SK-N-SH (cell line): Measurements from ENCODE around the gene NEMF. TPM values are rescaled to one million over a fixed set of nuclear protein-coding genes. Genes with fewer than 3 reads are reported as not detected.

ENCODE experiments used
- CTCF ChIA-PET: fragments of 300-600, 350-600 bp; formaldehyde crosslinking; extraction: SDS; loops from one replicate; lab custom pipeline; 2021; lab: Yijun Ruan, JAX
- POLR2A ChIA-PET: fragments of 350-600 bp; sonication (Branson Sonifier 250); formaldehyde crosslinking; extraction: SDS; loops from one replicate; lab custom pipeline; 2020; ENCODE audit warnings: antibody characterized with exemption, inconsistent platforms; lab: Yijun Ruan, JAX
- DNase-seq: peaks from one replicate; pipeline ENCODE4 v3.0.0; 2012
- H2AFZ ChIP-seq: fragments of 200-600 bp; sonication (generic); 2 replicates; pipeline ENCODE4 v1.8.1; 2016; ENCODE audit warnings: antibody characterized with exemption, mild to moderate bottlenecking, low read depth
- H3F3A ChIP-seq: fragments of 200-600 bp; sonication (generic); replicated peaks from 2 replicates; pipeline ENCODE3; 2016; ENCODE audit warnings: antibody characterized with exemption, mild to moderate bottlenecking; ENCODE audit not compliant: insufficient read depth
- H3K27ac ChIP-seq, 2 experiments: fragments of 200-500 bp in 1 of 2; fragments of 200-600 bp in 1 of 2; sonication (Bioruptor generic) in 1 of 2; sonication (generic), shearing (Covaris generic) in 1 of 2; 2 replicates each; pipeline versions ENCODE4 v1.5.1 to v1.6.1; 2014 to 2016; ENCODE audit warnings: low read depth in 2 of 2, inconsistent platforms in 1 of 2, low read length in 1 of 2, mild to moderate bottlenecking in 1 of 2, mixed read lengths in 1 of 2
- H3K27me3 ChIP-seq: fragments of 200-600 bp; sonication (generic), shearing (Covaris generic); 2 replicates; pipeline ENCODE4 v1.6.1; 2016; ENCODE audit warnings: mixed run types; ENCODE audit not compliant: insufficient read depth
- H3K36me3 ChIP-seq, 2 experiments: fragments of 200-500 bp in 1 of 2; fragments of 200-600 bp in 1 of 2; sonication (Bioruptor generic) in 1 of 2; sonication (generic) in 1 of 2; replicated peaks in 1 of 2; 2 replicates each; pipeline versions ENCODE3 to v1.5.1; 2014 to 2016; ENCODE audit warnings: low read length in 1 of 2, mild to moderate bottlenecking in 1 of 2; ENCODE audit not compliant: insufficient read depth in 2 of 2, control insufficient read depth in 1 of 2
- H3K4me1 ChIP-seq, 2 experiments: fragments of 200-500 bp in 1 of 2; fragments of 200-600 bp in 1 of 2; sonication (Bioruptor generic) in 1 of 2; sonication (generic), shearing (Covaris generic) in 1 of 2; 2 replicates each; pipeline versions ENCODE4 v1.5.1 to v1.6.1; 2014 to 2016; ENCODE audit warnings: low read depth in 1 of 2, low read length in 1 of 2, mixed run types in 1 of 2; ENCODE audit not compliant: insufficient read depth in 2 of 2, control insufficient read depth in 1 of 2
- H3K4me2 ChIP-seq: fragments of 200-600 bp; sonication (generic), shearing (Covaris generic); 2 replicates; pipeline ENCODE4 v1.6.1; 2017; ENCODE audit warnings: mixed run types
- H3K4me3 ChIP-seq, 2 experiments: fragments of 200-500 bp in 1 of 2; fragments of 200-600 bp in 1 of 2; sonication (Bioruptor generic) in 1 of 2; sonication (generic), shearing (Covaris generic) in 1 of 2; 2 replicates each; pipeline versions ENCODE4 v1.5.1 to v1.8.1; 2014 to 2016; ENCODE audit warnings: low read depth in 2 of 2, inconsistent platforms in 1 of 2, low read length in 1 of 2, mild to moderate bottlenecking in 1 of 2, mixed read lengths in 1 of 2, moderate library complexity in 1 of 2
- H3K79me2 ChIP-seq: fragments of 200-600 bp; sonication (generic); 2 replicates; pipeline ENCODE4 v1.8.1; 2017; ENCODE audit warnings: mild to moderate bottlenecking; ENCODE audit not compliant: insufficient read depth
- H3K9ac ChIP-seq: fragments of 200-600 bp; sonication (generic); 2 replicates; pipeline ENCODE4 v1.6.1; 2017; ENCODE audit warnings: mixed run types
- H3K9me2 ChIP-seq: fragments of 200-600 bp; sonication (generic); 2 replicates; pipeline ENCODE4 v1.6.1; 2017; ENCODE audit warnings: mixed run types
- H3K9me3 ChIP-seq: fragments of 200-600 bp; sonication (generic); 2 replicates; pipeline ENCODE4 v1.6.1; 2017; ENCODE audit warnings: mixed run types, mild to moderate bottlenecking, moderate library complexity
- H4K20me1 ChIP-seq: fragments of 200-600 bp; sonication (generic); 2 replicates; pipeline ENCODE4 v1.6.1; 2017; ENCODE audit warnings: mild to moderate bottlenecking, mixed run types; ENCODE audit not compliant: insufficient read depth
- CHD2 ChIP-seq: fragments of 150-350 bp; IDR thresholded peaks from 2 replicates; pipeline ENCODE4 v1.6.1; 2018; ENCODE audit warnings: low read length; ENCODE audit not compliant: partially characterized antibody
- EP300 ChIP-seq, 2 experiments: IDR thresholded peaks; 2 replicates each; pipeline versions ENCODE4 v1.4.0 to v1.6.1; 2012; ENCODE audit warnings: borderline replicate concordance in 1 of 2, low read depth in 1 of 2, low read length in 1 of 2
- FOSL2 ChIP-seq: IDR thresholded peaks from 2 replicates; pipeline ENCODE4 v1.4.0; 2012; ENCODE audit warnings: low read depth, mild to moderate bottlenecking, moderate library complexity, borderline replicate concordance
- FOXJ3 ChIP-seq: sonication (generic); formaldehyde crosslinking; IDR thresholded peaks from 2 replicates; pipeline ENCODE4 v1.5.1; 2020; ENCODE audit warnings: mild to moderate bottlenecking, missing genetic modification reagents
- FOXM1 ChIP-seq: IDR thresholded peaks from 2 replicates; pipeline ENCODE4 v1.4.0; 2012; ENCODE audit warnings: low read depth, mild to moderate bottlenecking
- GATA2 ChIP-seq: sonication (generic); formaldehyde crosslinking; IDR thresholded peaks from 2 replicates; pipeline ENCODE4 v1.5.0; 2020; ENCODE audit warnings: mild to moderate bottlenecking, missing genetic modification reagents
- JUND ChIP-seq: IDR thresholded peaks from 2 replicates; pipeline ENCODE4 v1.4.0; 2012
- MXI1 ChIP-seq: IDR thresholded peaks from 2 replicates; pipeline ENCODE4 v1.6.1; 2012; ENCODE audit warnings: mild to moderate bottlenecking, low read depth, low read length, improper control_type of control experiment
- NRF1 ChIP-seq: IDR thresholded peaks from 2 replicates; pipeline ENCODE4 v1.6.1; 2012; ENCODE audit warnings: low read depth, mild to moderate bottlenecking, low read length
- POLR2AphosphoS5 ChIP-seq: IDR thresholded peaks from 2 replicates; pipeline ENCODE4 v1.6.1; 2012; ENCODE audit warnings: low read depth, low read length
- RCOR1 ChIP-seq: fragments of 150-350 bp; IDR thresholded peaks from 2 replicates; pipeline ENCODE4 v1.6.1; 2017; ENCODE audit warnings: antibody characterized with exemption, low read length
- RFX5 ChIP-seq: IDR thresholded peaks from 2 replicates; pipeline ENCODE4 v1.6.1; 2012; ENCODE audit warnings: mild to moderate bottlenecking, improper control_type of control experiment, low read length
- RXRA ChIP-seq: IDR thresholded peaks from 2 replicates; pipeline ENCODE4 v1.4.0; 2012; ENCODE audit warnings: low read depth, mild to moderate bottlenecking, borderline replicate concordance
- SIN3A ChIP-seq: IDR thresholded peaks from 2 replicates; pipeline ENCODE4 v1.6.1; 2012; ENCODE audit warnings: low read depth, mild to moderate bottlenecking, low read length, moderate library complexity, borderline replicate concordance
- SMC3 ChIP-seq: IDR thresholded peaks from 2 replicates; pipeline ENCODE4 v1.6.1; 2012; ENCODE audit warnings: low read depth, low read length, improper control_type of control experiment
- TAF1 ChIP-seq: IDR thresholded peaks from 2 replicates; pipeline ENCODE4 v1.6.1; 2012; ENCODE audit warnings: low read depth, mild to moderate bottlenecking, low read length, moderate library complexity, borderline replicate concordance
- TCF12 ChIP-seq: IDR thresholded peaks from 2 replicates; pipeline ENCODE4 v1.4.0; 2012
- WGBS: methylation state at CpG from one replicate; pipeline ENCODE4 v1.1.6; 2017; ENCODE audit warnings: low lambda C conversion rate; 5-methylcytosine and 5-hydroxymethylcytosine counted together
- polyA plus RNA-seq, 3 experiments: library from polyadenylated mRNA; depleted of rRNA; stranded (reverse); fragments of >200 nt; gene quantifications; 2 replicates each; pipeline ENCODE4 v1.2.3, GENCODE V29; 2012
- TF ChIP-seq, protein P1 (sequence below): fragments of 150-350 bp; IDR thresholded peaks from 2 replicates; pipeline ENCODE4 v1.6.1; 2017; ENCODE audit warnings: antibody characterized with exemption, low read length, low read depth, borderline replicate concordance
- TF ChIP-seq, protein P2 (sequence below): fragments of 150-350 bp; IDR thresholded peaks from 2 replicates; pipeline ENCODE4 v1.6.1; 2016; ENCODE audit warnings: mild to moderate bottlenecking, low read depth, low read length
- TF ChIP-seq, protein P3 (sequence below): IDR thresholded peaks from 2 replicates; pipeline ENCODE4 v1.6.1; 2012; ENCODE audit warnings: mild to moderate bottlenecking, low read depth, low read length, moderate library complexity
- TF ChIP-seq, protein P4 (sequence below): IDR thresholded peaks from 2 replicates; pipeline ENCODE4 v1.4.0; 2012; ENCODE audit warnings: low read depth, borderline replicate concordance

Gene NEMF
- polyA plus RNA-seq, 1 of the 3 experiments (the other 2 are of a cell fraction): 14.0 TPM

DNA sequence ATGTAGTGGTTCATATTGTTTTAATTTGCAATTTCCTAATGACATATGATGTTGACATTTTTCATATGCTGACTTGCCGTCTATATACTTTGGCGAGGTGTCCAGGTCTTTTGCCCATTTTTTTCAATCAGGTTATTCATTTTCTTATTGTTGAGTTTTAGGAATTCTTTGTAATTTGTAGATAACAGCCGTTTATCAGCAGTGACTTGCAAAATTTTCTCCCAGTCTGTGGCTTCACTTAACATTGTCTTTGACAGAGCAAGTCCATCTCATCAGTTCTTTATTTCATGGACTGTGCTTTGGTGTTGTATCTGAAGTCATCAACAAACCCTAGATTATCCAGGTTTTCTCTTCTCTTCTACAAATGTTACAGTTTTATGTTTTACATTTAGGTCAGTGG lies 97.2 kb downstream of the NEMF start:
- no peak for TF ChIP-seq TAF1
- no peak for TF ChIP-seq JUND
- no peak for TF ChIP-seq FOXJ3 (CRISPR knock-in tag)
- TF ChIP-seq SMC3: no peak
- TF ChIP-seq, all 33 proteins: peak for 0
- 67% methylated on average over 3 of the region's 3 CpGs for WGBS
- Histone ChIP-seq H3K4me3 (no peak overlapping the region), H3K9me2 (no peaks in the 10 kb centered on the region), H3K79me2 (no peaks in the 10 kb centered on the region), H3K4me1 (no peaks in the 10 kb centered on the region), H3K9ac (no peak overlapping the region), H3K4me2 (no peak overlapping the region), H3F3A (peaks cover 8% of the 10 kb centered on the region), H2AFZ (no peak overlapping the region), H3K27ac (no peak overlapping the region), H3K27me3 (no peaks in the 10 kb centered on the region), H4K20me1 (no peaks in the 10 kb centered on the region), H3K36me3 (peaks cover 0 to 3% of the 10 kb centered on the region in 2 experiments), H3K9me3 (no peaks in the 10 kb centered on the region)
- POLR2A ChIA-PET: no interaction called here
- no peak for DNase-seq
- CTCF ChIA-PET: no interaction called here

DNA sequence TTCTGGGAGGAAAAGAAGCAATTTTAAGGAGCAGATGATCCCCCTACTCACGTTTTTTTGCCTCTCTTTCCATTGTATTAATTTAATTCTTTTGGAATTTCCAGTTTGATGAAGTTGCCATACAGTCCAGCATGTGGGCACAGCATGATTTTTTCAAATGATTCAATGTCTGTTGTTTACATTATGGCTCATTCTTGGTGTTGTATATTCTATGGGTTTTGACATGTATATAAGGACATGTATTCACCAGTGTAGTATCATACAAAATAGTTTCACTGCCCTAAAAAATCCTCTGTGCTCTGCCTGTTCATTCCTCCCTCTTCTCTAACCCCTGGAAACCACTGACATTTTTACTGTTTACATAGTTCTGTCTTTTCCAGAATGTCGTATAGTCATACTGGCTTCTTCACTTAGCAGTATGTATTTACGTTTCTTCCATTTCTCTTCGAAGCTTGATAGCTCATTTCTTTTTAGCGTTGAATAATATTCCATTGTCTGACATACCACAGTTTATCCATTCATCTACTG lies 98.0 kb downstream of the NEMF start:
- CTCF ChIA-PET: no interaction called here
- 68% methylated on average over 5 of the region's 5 CpGs for WGBS
- DNase-seq: no peak

More for the DNA sequence above, 98.0 kb downstream of the NEMF start:
- Histone ChIP-seq H3K4me3 (no peak overlapping the region), H3F3A (peaks cover 8% of the 10 kb centered on the region), H3K4me2 (no peak overlapping the region), H3K4me1 (no peaks in the 10 kb centered on the region), H3K9ac (no peak overlapping the region), H3K9me2 (no peaks in the 10 kb centered on the region), H4K20me1 (no peaks in the 10 kb centered on the region), H3K79me2 (no peaks in the 10 kb centered on the region), H2AFZ (no peak overlapping the region), H3K27ac (no peak overlapping the region), H3K36me3 (peaks cover 0 to 3% of the 10 kb centered on the region in 2 experiments), H3K27me3 (no peaks in the 10 kb centered on the region), H3K9me3 (no peaks in the 10 kb centered on the region)
- TF ChIP-seq FOXM1: no peak
- TF ChIP-seq, protein P1, sequence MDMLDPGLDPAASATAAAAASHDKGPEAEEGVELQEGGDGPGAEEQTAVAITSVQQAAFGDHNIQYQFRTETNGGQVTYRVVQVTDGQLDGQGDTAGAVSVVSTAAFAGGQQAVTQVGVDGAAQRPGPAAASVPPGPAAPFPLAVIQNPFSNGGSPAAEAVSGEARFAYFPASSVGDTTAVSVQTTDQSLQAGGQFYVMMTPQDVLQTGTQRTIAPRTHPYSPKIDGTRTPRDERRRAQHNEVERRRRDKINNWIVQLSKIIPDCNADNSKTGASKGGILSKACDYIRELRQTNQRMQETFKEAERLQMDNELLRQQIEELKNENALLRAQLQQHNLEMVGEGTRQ: no peak
- TF ChIP-seq RXRA: no peak
- TF ChIP-seq FOXJ3 (CRISPR knock-in tag): no peak
- no peak for TF ChIP-seq TCF12
- TF ChIP-seq, protein P2, sequence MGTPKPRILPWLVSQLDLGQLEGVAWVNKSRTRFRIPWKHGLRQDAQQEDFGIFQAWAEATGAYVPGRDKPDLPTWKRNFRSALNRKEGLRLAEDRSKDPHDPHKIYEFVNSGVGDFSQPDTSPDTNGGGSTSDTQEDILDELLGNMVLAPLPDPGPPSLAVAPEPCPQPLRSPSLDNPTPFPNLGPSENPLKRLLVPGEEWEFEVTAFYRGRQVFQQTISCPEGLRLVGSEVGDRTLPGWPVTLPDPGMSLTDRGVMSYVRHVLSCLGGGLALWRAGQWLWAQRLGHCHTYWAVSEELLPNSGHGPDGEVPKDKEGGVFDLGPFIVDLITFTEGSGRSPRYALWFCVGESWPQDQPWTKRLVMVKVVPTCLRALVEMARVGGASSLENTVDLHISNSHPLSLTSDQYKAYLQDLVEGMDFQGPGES: no peak
- no peak for TF ChIP-seq MXI1
- TF ChIP-seq SMC3: no peak
- TF ChIP-seq RFX5: no peak
- no peak for TF ChIP-seq EP300 (IDR thresholded peaks at IDR 0.05; ENCODE audit: borderline replicate concordance in 1 of 2, low read depth in 1 of 2, low read length in 1 of 2)
- no peak for TF ChIP-seq SIN3A
- no peak for TF ChIP-seq FOSL2
- TF ChIP-seq POLR2AphosphoS5: no peak
- no peak for TF ChIP-seq GATA2 (CRISPR knock-in tag)
- TF ChIP-seq RCOR1: no peak
- TF ChIP-seq, protein P3, sequence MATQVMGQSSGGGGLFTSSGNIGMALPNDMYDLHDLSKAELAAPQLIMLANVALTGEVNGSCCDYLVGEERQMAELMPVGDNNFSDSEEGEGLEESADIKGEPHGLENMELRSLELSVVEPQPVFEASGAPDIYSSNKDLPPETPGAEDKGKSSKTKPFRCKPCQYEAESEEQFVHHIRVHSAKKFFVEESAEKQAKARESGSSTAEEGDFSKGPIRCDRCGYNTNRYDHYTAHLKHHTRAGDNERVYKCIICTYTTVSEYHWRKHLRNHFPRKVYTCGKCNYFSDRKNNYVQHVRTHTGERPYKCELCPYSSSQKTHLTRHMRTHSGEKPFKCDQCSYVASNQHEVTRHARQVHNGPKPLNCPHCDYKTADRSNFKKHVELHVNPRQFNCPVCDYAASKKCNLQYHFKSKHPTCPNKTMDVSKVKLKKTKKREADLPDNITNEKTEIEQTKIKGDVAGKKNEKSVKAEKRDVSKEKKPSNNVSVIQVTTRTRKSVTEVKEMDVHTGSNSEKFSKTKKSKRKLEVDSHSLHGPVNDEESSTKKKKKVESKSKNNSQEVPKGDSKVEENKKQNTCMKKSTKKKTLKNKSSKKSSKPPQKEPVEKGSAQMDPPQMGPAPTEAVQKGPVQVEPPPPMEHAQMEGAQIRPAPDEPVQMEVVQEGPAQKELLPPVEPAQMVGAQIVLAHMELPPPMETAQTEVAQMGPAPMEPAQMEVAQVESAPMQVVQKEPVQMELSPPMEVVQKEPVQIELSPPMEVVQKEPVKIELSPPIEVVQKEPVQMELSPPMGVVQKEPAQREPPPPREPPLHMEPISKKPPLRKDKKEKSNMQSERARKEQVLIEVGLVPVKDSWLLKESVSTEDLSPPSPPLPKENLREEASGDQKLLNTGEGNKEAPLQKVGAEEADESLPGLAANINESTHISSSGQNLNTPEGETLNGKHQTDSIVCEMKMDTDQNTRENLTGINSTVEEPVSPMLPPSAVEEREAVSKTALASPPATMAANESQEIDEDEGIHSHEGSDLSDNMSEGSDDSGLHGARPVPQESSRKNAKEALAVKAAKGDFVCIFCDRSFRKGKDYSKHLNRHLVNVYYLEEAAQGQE: no peak
- no peak for TF ChIP-seq CHD2
- TF ChIP-seq, protein P4, sequence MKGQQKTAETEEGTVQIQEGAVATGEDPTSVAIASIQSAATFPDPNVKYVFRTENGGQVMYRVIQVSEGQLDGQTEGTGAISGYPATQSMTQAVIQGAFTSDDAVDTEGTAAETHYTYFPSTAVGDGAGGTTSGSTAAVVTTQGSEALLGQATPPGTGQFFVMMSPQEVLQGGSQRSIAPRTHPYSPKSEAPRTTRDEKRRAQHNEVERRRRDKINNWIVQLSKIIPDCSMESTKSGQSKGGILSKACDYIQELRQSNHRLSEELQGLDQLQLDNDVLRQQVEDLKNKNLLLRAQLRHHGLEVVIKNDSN: no peak
- TF ChIP-seq NRF1: no peak
- POLR2A ChIA-PET: no interaction called here
